Stimulated activated CD4-positive, alpha-beta T cell treated with anti-CD3 and anti-CD28 coated beads, Interleukin-2, amount 100 ng/mL, for 48 hours (primary cell): ENCODE data around the gene TBX5.

Experiments used
- DNase-seq, 2 donors: peaks; one replicate each; pipeline ENCODE4 v3.0.0-alpha.2; 2020

TBX5 gene

GRCh38 chr12:114404926-114405518 is 922 bp downstream of the TBX5 start:
- DNase-seq = no peak

GRCh38 chr12:114404083-114404925 is 1.6 kb downstream of the TBX5 start:
- DNase-seq = no peak

GRCh38 chr12:114403690-114404066 is 2.3 kb downstream of the TBX5 start:
- DNase-seq = no peak

DNA sequence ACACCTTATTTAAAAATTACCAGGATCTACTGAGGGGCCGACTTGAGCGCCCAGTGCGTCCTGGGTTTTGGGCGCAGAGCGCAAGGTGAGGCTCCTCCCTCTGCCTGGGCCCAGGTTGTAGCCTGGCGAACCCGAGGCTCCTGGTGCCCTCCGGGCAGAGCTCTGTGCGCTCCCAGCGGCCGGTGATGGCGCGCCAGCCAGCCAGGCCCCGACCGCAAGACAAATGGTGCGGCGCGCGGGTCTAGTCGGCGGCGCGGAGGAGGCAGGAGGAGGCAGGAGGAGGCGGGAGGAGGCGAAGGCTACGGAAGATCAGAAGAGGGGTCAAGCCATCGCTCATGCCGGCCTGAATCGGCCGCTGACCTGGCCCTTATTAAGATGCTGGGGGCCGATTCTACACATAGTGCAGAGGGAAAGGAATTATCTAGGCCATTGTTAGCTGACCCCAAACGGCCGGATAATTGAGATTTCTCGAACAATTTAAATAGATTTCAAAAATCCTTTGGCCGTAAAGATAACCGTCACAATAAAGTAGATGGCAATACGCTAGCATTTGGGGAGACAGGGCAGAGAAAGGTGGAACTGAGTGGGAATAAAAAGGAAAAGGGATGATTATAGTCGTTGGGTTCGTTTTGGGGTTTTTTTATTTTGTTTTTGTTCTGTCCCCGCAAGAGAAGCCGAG is 2.8 kb downstream of the TBX5 start:
- DNase-seq = no peak

- no peak for DNase-seq
Measured at GRCh38 chr12:114402084-114402717, 3.7 kb downstream of the TBX5 start.

GRCh38 chr12:114401328-114402083 is 4.4 kb downstream of the TBX5 start:
- DNase-seq = no peak

DNA sequence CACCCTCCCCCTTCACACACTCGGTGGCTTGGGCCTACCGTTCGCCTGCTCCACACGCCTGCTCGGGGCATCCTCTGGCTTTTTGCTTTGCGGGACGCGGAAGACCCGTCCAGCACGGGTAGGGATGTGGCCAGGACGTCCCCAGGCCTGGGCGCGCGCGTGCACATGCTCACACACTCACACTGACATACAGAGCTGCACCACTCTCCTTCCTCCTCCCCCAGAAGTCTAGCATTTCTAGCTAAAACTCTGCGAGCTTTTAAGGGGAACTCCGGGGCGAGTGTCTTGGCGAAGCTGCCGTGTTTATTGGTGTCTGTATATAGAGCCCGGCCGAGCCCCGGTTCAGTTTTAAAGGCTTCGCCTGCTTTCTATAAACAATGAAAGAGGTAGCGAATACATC is 5.0 kb downstream of the TBX5 start:
- no peak for DNase-seq

DNA sequence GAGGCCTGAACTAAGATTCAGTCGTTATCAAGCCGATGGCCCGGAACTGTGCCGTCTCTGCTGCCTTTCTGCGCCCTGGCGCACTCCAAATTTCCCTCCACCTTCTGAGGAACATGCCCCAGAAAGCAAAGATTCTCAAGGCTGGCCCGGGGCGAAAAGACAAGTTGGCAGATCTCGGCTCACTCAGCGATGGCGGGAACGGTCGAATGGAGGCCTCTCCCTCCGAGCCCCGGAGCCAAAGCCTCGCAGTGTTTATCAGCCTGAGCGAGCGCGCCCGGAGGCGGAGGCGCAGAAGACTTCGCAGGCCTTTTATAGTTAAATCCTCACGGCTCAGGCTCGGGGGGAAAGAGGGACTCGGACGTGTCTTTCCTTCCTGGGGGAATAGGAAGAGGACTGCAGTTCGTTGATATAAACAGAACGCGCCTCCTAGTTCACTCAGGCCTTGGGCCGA is 5.6 kb downstream of the TBX5 start:
- no peak for DNase-seq

DNA sequence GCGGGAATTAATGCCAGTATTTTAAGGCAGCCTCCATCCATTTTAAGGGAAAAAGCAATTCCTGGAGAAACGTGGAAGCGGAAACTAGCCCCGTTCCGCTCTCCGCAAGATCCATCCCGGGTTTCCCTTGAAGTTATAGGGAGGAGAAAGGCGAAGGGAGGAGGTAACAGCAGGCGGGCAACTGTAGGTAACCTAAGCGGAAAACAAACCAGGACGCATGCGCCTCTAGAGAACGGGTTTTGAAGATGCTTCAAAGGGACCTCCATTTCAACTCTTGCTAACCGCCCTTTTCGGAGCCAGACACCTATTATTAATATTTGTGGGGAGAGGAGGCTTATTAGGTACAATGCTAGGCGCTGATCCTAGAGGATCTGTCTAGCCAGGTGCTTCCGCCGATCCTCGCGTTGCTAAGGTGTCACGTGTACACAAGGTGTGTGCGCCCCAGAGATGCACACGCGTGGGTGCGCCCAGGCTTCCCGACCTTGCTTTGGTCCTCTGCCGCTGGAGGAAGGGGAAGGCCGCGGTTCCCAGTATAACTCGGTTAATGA is 6.2 kb downstream of the TBX5 start:
- no peak for DNase-seq

- DNase-seq = no peak
Measured at GRCh38 chr12:114397978-114398881, 7.7 kb downstream of the TBX5 start.

- DNase-seq = no peak
Measured at GRCh38 chr12:114396869-114397719, 8.8 kb downstream of the TBX5 start.

DNA sequence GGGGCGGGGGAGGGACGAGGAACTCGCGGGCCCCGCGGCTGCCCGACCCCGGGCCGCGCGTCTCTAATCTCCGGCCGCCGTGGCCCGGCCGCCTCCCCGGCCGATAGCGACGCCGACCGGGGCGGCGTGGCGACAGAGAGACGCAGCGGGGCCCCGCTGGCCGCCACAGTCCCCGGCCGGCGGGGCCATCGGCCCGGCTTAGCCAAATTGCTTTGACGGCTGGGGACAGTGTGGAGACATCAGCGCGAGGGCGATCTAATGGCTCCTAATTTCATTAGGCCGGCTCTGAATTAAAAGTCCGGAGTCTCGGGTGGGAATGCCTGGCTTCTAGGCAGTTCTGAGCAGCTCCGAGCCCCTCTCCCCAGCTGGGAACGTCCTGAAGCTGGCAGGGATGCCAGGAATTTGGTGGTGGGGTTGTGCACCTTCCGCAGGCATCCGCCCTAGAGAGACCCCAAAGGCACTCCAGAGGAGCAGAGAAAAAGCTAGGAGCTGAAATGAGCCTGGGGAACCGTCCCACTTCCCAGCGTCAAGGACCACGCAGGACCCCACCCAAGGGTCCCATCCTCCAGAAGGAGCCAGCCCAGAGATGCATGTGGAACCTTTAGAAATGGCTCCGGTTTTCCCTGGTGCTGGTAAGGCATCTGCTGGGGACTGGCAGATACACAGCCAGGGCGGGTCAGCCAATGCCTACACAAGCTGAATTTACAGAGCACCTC is 9.6 kb downstream of the TBX5 start:
- no peak for DNase-seq

DNA sequence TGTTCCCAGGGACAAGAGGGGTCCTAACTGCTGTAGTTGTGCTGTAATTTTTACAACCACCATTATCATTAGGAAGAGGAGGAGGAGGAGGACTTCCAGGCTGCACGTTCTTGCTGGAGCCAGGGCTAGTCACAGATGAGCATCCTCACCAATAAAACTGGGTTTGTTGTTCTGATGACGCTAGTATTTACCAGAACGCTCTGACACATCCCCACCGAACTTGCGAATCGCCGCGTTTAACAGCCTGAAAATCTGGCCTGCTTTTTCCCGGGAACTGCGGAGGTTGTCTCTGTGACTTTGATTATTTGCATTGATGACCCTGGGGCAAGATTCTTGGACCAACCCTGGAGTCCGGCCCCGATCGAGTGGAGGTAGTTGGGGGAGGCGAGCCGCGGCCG is 10.2 kb downstream of the TBX5 start:
- no peak for DNase-seq

DNA sequence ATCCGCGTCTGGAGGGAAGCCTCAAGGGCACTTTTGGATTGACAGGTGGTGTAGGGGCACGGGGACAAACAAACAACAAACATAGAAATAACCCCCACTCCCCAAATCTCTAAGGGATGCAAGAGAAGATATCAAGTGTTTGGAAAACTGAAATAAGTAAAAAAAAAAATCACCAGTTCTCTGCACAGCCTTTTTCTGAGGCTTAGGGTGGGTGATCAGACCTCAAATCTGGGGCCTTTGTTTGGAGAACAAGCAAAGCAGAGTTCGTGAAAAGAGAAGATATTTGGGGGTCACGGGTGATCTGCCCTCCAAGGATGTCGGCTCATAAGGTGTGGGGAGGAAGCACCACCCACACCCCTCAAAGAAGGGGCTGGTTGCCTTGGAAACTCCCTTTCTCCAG is 10.7 kb downstream of the TBX5 start:
- DNase-seq = no peak

DNA sequence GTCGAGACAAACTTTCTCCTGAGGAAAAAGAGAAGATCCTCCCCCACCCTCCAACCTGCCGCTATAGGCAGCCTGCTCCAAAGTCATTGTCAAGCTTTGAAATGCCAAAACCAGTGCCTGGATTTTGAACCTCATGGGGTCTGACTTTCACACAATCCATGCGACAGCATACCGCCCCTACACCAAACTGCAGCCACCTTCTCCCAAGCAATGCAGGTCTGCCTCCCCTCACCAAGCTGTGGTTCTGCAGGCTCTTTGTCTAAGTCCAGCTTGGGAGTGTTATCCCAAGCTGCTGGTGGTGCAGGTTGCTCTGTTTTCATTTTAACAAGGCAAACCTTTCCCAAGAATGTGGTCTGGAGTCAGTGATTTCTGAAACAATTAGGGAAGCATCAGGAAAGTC is 12.4 kb downstream of the TBX5 start:
- no peak for DNase-seq

DNA sequence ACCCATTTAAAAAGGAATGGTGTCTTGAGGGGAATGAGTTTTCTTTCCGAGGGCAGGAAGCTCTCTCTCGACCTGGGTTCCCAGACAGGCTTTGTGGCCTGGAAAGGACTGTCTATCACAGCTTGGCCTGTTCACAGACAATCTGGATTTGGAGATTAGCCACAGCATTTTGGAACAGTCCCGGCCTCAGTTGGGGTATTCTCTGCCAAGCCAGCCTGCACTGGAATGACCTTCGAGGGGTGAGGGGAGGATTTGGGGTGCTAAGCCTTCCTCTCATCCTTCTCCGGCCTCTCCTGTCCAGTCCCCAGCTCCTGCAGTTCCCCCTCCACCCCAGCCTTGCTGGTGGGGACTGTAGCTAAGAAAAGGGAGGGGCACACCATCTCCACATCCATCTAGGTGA is 13.0 kb downstream of the TBX5 start:
- no peak for DNase-seq

DNA sequence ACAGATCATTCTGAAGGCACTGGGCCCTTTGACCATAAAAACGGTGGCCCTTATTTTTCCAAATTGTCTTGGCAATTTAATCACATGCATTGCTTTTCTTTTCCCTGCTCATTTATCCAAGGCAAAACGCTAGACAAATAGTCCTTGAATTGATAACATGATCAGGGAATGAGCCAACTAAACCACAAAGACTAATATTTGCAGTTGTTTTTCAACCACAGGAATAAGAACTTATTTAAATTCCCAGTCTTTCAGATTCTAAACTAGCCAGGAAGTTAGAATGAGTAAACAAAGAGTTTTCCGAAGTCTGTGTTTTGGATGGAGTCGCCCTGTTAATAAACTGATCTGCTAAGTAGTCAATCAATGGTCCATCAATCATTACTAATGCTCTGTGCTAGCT is 14.9 kb downstream of the TBX5 start:
- DNase-seq = no peak

DNA sequence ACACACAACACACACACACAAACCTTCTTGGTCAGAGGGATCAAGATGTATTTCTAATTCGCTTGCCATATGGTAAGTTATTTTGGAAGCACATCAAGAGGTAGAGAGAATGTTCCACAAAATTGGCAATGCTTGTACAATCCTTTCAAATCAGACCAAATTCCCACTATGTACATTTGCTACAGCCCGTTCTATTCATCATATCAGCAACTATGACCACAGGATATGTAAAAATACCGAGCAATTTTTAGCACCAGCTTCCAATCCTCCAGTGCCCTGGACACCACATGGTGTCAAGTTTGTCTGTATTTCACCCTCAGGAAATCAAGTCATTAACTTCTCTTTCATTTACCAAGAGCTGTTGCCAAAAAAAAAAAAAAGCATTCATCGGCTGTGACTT is 21.2 kb downstream of the TBX5 start:
- DNase-seq = no peak

DNA sequence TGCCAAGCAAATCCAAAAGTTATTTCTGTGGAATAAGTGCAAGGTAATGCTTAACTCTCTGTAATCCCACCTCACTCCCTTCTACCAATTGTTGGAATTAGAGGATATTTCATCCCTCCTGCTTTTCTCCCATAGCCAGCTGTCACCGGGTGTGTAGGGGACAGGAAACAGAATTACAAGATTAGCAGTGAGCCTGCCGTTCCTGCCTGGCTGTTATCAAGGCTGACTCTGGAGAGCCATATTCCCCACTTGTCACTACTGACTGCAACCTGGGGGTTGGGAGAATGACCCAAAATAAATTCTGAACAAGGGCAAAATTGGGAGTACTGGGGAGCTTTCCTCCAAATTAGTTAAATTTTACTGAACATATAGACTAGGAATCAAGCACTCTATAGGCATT is 24.8 kb downstream of the TBX5 start:
- no peak for DNase-seq

- DNase-seq = no peak
Measured at GRCh38 chr12:114371733-114372132, 34.2 kb downstream of the TBX5 start.
